ENCODE data around the gene FLRT1.

DNA sequence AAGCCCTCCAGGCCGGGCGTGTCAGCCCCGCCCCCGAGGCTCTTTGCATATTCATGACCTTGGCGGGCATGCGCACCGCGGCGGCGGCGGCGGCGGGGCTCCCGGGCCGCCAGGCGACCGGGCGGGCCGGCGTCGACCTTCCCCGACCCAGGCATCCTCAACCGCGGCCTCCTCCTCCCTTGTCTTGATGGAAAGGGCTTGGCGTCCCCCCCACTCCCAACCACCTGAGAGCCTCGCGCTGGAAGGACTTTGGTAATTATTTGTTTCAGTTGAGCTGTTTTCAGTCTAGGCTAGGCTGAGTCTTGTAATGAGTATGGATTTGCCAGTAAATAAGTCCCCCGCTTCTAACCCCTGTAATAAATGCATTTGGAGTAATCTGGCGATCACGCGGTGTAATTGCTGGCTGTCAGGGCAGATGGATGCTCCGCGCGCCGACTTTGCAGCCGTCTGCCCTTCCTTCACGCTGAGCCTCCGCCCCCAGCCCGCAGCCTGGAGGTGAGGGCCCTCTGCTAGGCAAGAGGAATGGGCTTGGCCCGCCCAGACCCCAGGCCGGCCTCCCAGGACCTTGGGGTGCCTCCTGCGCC is 25.2 kb downstream of the FLRT1 start:
- TF ChIP-seq FOXM1 (IDR thresholded peaks at IDR 0.05; ENCODE audit: borderline replicate concordance, low read depth) (no peak), TEAD4 (IDR thresholded peaks at IDR 0.05) (no peak), REST (IDR thresholded peaks at IDR 0.05; ENCODE audit: low read depth) (no peak), CREB1 (IDR thresholded peaks at IDR 0.05; ENCODE audit: low read depth) (no peak), ZBTB7A (IDR thresholded peaks at IDR 0.05; ENCODE audit: low read depth) (no peak), EP300 (IDR thresholded peaks at IDR 0.05; ENCODE audit: borderline replicate concordance) (no peak)
- TF ChIP-seq, protein P1, sequence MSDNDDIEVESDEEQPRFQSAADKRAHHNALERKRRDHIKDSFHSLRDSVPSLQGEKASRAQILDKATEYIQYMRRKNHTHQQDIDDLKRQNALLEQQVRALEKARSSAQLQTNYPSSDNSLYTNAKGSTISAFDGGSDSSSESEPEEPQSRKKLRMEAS (IDR thresholded peaks at IDR 0.05) = no peak

Data from Ishikawa (cell line).